ENCODE measurements around the gene SCN2B.

SCN2B gene, protein sequence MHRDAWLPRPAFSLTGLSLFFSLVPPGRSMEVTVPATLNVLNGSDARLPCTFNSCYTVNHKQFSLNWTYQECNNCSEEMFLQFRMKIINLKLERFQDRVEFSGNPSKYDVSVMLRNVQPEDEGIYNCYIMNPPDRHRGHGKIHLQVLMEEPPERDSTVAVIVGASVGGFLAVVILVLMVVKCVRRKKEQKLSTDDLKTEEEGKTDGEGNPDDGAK

DNA sequence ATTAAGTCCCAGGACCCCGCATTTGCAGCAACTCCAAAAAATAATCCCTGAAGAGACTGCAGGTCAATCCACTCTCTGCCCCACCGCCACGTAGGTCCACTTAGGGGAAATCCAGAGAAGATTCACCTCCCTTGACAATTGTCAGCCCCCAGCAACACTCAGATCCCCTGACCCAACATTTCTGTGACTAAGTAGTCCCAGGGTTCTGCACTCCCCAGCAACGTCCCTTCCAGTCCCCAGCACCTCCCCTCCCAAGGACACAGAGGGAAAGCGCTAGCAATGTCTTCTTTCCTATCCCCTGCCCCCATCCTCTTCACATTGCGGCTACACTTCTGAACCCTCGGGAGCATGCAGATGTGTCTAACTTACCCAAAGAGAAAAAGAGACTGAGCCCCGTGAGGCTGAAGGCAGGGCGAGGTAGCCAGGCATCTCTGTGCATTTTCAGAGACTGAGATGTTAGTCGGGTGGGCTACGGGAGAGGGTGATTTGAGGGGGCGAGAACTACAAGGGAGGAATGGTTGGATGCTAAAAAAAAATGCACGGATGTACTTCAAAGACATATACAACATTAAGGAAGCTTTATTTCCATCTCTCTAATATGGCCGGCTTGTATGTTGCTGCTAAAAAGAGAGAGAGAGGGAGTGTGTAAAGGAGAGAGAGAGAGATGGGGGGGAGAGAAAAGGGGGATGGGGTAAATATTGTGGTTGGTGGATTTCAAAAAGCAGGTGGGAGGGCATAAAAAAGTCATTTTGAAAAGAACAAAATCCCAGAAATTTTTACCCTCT lies at the start of gene SCN2B:
Gene SCN2B, minus strand, starts transcription at position 647 of the 785 bp plus-strand sequence. Its CDS starts 208 bp downstream, at position 439.
- no peak within 1 kb of the TSS for H3K4me3 ChIP-seq (ENCODE audit: low read length, poor library complexity, severe bottlenecking)
- TF ChIP-seq, protein P1, sequence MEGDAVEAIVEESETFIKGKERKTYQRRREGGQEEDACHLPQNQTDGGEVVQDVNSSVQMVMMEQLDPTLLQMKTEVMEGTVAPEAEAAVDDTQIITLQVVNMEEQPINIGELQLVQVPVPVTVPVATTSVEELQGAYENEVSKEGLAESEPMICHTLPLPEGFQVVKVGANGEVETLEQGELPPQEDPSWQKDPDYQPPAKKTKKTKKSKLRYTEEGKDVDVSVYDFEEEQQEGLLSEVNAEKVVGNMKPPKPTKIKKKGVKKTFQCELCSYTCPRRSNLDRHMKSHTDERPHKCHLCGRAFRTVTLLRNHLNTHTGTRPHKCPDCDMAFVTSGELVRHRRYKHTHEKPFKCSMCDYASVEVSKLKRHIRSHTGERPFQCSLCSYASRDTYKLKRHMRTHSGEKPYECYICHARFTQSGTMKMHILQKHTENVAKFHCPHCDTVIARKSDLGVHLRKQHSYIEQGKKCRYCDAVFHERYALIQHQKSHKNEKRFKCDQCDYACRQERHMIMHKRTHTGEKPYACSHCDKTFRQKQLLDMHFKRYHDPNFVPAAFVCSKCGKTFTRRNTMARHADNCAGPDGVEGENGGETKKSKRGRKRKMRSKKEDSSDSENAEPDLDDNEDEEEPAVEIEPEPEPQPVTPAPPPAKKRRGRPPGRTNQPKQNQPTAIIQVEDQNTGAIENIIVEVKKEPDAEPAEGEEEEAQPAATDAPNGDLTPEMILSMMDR (conservative IDR thresholded peaks at IDR 0.05; ENCODE audit: low read length), result no peak
- TF ChIP-seq EZH2phosphoT487 (IDR thresholded peaks at IDR 0.05; ENCODE audit: borderline replicate concordance), result no peak

DNA sequence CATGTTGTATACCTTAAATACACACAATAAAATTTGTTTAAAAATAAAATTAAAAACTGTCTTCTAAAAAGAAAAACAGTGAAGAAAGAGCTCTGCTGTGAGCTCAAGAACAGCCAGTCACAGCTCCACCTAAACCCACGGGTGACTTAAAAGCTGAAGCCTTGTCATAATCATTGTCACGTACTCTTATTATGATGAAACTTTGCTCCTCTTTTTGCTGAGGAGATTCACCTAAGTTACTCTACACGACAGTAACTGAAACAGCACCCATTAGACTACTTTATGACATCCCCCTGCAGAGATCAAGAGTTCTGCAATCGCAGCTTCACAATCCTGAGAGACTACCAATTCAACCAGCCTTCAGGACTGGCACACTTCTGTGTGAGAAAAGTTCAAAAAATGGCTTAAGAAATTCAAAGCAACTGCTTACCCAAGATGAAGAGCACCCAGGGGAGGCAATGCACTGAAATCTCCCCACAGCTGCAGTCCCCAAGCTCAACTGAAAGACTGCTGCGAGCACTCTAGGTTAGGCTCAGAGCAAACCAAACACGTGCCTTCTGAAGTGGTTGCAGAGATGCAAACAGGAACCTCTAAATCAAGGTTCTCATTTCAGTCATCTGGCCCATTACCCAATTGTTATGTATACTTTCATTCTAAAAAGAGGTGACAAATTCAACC lies 48.2 kb upstream of the SCN2B start, which contains the start of gene JAML:
Gene JAML, minus strand, starts transcription at position 501 of the 678 bp plus-strand sequence. CDS start 10,145 bp downstream, outside the sequence.
- peaks cover 4% of the 10 kb centered on the region for H3K4me1 ChIP-seq (ENCODE audit: insufficient read depth, low read length, poor library complexity, severe bottlenecking)
- no peaks in the 10 kb centered on the region for H3K9me3 ChIP-seq (ENCODE audit: insufficient read depth, low read depth, low read length)
- no peak within 1 kb of the TSS for H2AFZ ChIP-seq (ENCODE audit: low read length)
- no peaks in the 10 kb centered on the region for H3K36me3 ChIP-seq (ENCODE audit: insufficient read depth, low read length)
- no peaks in the 10 kb centered on the region for H3K79me2 ChIP-seq (ENCODE audit: insufficient read depth, low read length)
- no peaks in the 10 kb centered on the region for H3F3A ChIP-seq (ENCODE audit: low read depth)
- peaks cover 46% of the 10 kb centered on the region for H3K27me3 ChIP-seq (ENCODE audit: insufficient read depth, low read length, poor library complexity, severe bottlenecking)
- no peaks in the 10 kb centered on the region for H3K9me2 ChIP-seq (replicated peaks; ENCODE audit: low read depth, low read length)
- no peaks in the 10 kb centered on the region for H4K20me1 ChIP-seq (ENCODE audit: insufficient read depth, low read length, poor library complexity, severe bottlenecking)
- no peak within 1 kb of the TSS for H3K4me2 ChIP-seq (ENCODE audit: low read depth, low read length, poor library complexity, severe bottlenecking)
- TF ChIP-seq EZH2phosphoT487 (IDR thresholded peaks at IDR 0.05; ENCODE audit: borderline replicate concordance), result no peak
- TF ChIP-seq, protein P1 (conservative IDR thresholded peaks at IDR 0.05; ENCODE audit: low read length), result no peak
- H3K9ac ChIP-seq (ENCODE audit: low read depth, low read length, poor library complexity, severe bottlenecking), result no peak within 1 kb of the TSS
- no peak within 1 kb of the TSS for H3K4me3 ChIP-seq (ENCODE audit: low read length, poor library complexity, severe bottlenecking)

More for the DNA sequence above, at the start of gene SCN2B:
- Histone ChIP-seq H3F3A (ENCODE audit: low read depth) (no peaks in the 10 kb centered on the region), H3K9me3 (ENCODE audit: insufficient read depth, low read depth, low read length) (no peaks in the 10 kb centered on the region), H3K9ac (ENCODE audit: low read depth, low read length, poor library complexity, severe bottlenecking) (no peak within 1 kb of the TSS), H3K79me2 (ENCODE audit: insufficient read depth, low read length) (no peaks in the 10 kb centered on the region), H3K27me3 (ENCODE audit: insufficient read depth, low read length, poor library complexity, severe bottlenecking) (no peaks in the 10 kb centered on the region), H4K20me1 (ENCODE audit: insufficient read depth, low read length, poor library complexity, severe bottlenecking) (no peaks in the 10 kb centered on the region), H3K4me1 (ENCODE audit: insufficient read depth, low read length, poor library complexity, severe bottlenecking) (peaks cover 3% of the 10 kb centered on the region), H2AFZ (ENCODE audit: low read length) (0 out of 2 replicates have a peak within 1 kb of the TSS, but pooled peaks have one; percentile 5), H3K4me2 (ENCODE audit: low read depth, low read length, poor library complexity, severe bottlenecking) (no peak within 1 kb of the TSS), H3K9me2 (replicated peaks; ENCODE audit: low read depth, low read length) (no peaks in the 10 kb centered on the region), H3K36me3 (ENCODE audit: insufficient read depth, low read length) (no peaks in the 10 kb centered on the region)

DNA sequence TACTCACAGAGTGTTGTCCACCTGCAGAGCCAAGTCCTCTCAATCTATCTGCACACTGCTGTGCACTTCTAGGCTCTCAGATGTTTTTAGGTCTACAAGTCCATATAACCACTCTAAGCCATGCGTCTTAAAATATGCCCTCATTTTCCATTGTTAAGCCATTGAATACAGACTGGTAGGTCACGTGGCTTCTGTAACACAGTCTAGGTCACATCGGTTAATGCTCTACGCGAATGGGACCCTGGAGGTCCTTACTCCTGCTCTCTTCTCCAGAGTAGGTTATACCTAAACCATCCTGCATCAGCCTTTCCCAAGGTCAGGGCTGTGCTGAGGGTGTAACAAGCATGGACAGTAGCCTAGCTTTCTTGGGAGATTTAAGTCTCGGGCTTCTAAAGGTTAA lies 47.6 kb upstream of the SCN2B start:
- Histone ChIP-seq H3K9ac (ENCODE audit: low read depth, low read length, poor library complexity, severe bottlenecking) (no peak overlapping the region), H3K4me2 (ENCODE audit: low read depth, low read length, poor library complexity, severe bottlenecking) (no peak overlapping the region), H3K4me3 (ENCODE audit: low read length, poor library complexity, severe bottlenecking) (no peak overlapping the region), H3K36me3 (ENCODE audit: insufficient read depth, low read length) (no peaks in the 10 kb centered on the region), H4K20me1 (ENCODE audit: insufficient read depth, low read length, poor library complexity, severe bottlenecking) (no peaks in the 10 kb centered on the region), H3K9me3 (ENCODE audit: insufficient read depth, low read depth, low read length) (no peaks in the 10 kb centered on the region), H3F3A (ENCODE audit: low read depth) (no peaks in the 10 kb centered on the region), H2AFZ (ENCODE audit: low read length) (no peak overlapping the region), H3K27me3 (ENCODE audit: insufficient read depth, low read length, poor library complexity, severe bottlenecking) (peaks cover 51% of the 10 kb centered on the region), H3K9me2 (replicated peaks; ENCODE audit: low read depth, low read length) (no peaks in the 10 kb centered on the region), H3K4me1 (ENCODE audit: insufficient read depth, low read length, poor library complexity, severe bottlenecking) (peaks cover 4% of the 10 kb centered on the region), H3K79me2 (ENCODE audit: insufficient read depth, low read length) (no peaks in the 10 kb centered on the region)
- TF ChIP-seq EZH2phosphoT487 (IDR thresholded peaks at IDR 0.05; ENCODE audit: borderline replicate concordance), result no peak
- TF ChIP-seq, protein P1 (conservative IDR thresholded peaks at IDR 0.05; ENCODE audit: low read length), result no peak

Measured in Loucy (cell line).